Endothelial cell (in vitro differentiated cells): ENCODE measurements around the gene MYLK3. TPM values are rescaled to one million over a fixed set of nuclear protein-coding genes. Genes with fewer than 3 reads are reported as not detected.

Experiments used
- DNase-seq: peaks from one replicate; pipeline ENCODE4 v3.0.0; 2021; ENCODE audit warnings: low spot score
- H3K27ac Mint-ChIP-seq: one replicate; pipeline ENCODE4 v1.8.0; 2021; ENCODE audit warnings: mixed read lengths, inconsistent platforms; ENCODE audit not compliant: unreplicated experiment
- H3K27me3 Mint-ChIP-seq: one replicate; pipeline ENCODE4 v1.8.0; 2021; ENCODE audit warnings: mild to moderate bottlenecking, moderate library complexity, mixed read lengths, inconsistent platforms; ENCODE audit not compliant: unreplicated experiment
- H3K36me3 Mint-ChIP-seq: one replicate; pipeline ENCODE4 v1.8.0; 2021; ENCODE audit warnings: mild to moderate bottlenecking, low read depth, mixed read lengths, inconsistent platforms; ENCODE audit not compliant: unreplicated experiment
- H3K4me1 Mint-ChIP-seq: one replicate; pipeline ENCODE4 v1.8.0; 2021; ENCODE audit warnings: mild to moderate bottlenecking, mixed read lengths, inconsistent platforms; ENCODE audit not compliant: unreplicated experiment
- H3K4me3 Mint-ChIP-seq: one replicate; pipeline ENCODE4 v1.8.0; 2021; ENCODE audit warnings: mild to moderate bottlenecking, mixed read lengths, inconsistent platforms; ENCODE audit not compliant: unreplicated experiment
- H3K9me3 Mint-ChIP-seq: one replicate; pipeline ENCODE4 v1.8.0; 2021; ENCODE audit warnings: mixed read lengths, inconsistent platforms; ENCODE audit not compliant: unreplicated experiment
- long read RNA-seq: library from polyadenylated mRNA; unstranded; transcript quantifications from one replicate; pipeline ENCODE4 v2.0.0, GENCODE V29; 2020; ENCODE audit not compliant: unreplicated experiment
- total RNA-seq: library from RNA; stranded (reverse); fragmentation: NEBNext Ultra II Directional; extraction: Animal tissue kit (Norgen Biotek cat#: 25700); gene quantifications from one replicate; pipeline ENCODE4 v1.2.1, GENCODE V29; 2021; ENCODE audit not compliant: unreplicated experiment
- TF ChIP-seq, protein P1 (sequence below): fragments of 200-600 bp; sonication (generic); IDR thresholded peaks from one replicate; pipeline ENCODE4 v1.5.0; 2021; ENCODE audit warnings: antibody characterized with exemption; ENCODE audit not compliant: unreplicated experiment

Gene MYLK3
- 0.95 TPM for total RNA-seq
- long read RNA-seq, result 0 reads

DNA sequence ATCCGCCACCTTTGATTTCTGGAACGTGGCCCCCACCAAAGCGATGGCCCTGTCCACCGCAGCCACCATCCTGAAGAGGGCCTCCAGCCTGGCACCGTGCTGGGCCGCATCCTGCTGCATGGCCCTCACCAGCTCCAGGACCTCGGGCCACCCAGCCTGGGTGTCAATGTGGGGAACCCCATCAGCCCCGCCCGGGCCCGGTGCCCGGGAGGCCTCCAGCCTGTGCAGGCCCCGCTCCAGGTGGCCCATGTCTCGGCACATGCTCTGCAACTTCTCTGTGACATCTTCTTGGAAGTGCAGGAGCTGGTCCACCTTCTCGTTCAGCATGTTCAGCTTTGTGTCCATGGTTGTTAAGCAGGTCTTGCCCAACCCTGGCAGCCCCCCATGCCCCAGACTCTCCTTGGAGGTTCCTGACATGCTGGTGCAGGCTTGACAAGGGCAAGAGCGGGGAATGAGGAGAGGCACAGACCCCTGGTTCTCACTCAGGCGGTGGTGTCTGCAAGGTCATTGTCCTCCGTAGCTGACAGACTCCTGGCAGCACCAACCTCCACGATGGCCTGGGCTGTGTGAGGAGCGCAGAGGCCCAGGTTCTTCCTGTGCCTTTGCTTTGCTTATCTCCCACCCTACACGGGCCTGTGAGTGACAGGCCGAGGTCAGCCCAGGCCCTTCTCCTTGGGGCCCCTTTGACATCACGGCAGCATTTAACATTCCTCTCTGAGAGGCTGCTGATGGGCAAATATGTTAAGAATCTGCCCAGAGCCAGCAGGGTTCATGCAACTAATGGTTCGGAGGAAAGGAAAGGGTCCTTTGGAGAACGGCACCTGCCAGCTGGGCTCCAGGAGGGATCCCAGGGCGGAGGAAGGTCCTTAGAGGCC, at the start of gene MYLK3:
Gene MYLK3, minus strand, starts transcription at position 568 of the 875 bp plus-strand sequence. Its CDS starts 151 bp downstream, at position 417.
- DNase-seq, result no peak
- peak within 1 kb of the TSS; percentile 53 for H3K27ac Mint-ChIP-seq
- peaks cover 9% of the 10 kb centered on the region for H3K4me1 Mint-ChIP-seq

DNA sequence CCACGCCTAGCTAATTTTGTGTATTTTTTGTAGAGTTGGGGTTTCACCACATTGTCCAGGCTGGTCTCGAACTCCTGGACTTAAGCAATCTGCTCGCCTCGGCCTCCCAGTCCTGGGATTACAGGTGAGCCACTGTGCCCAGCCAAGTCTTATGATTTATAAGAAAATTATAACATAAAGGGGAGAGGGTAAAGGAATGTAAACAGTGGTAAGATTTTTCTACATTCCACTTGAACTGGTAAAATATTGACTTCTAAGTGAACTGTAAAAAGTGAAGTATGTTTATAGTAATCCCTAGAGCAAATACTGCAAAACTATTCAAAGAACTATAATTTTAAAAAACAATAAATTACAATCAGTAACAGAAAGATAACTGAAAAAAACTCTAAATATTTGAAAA, 49.4 kb upstream of the MYLK3 start:
- TF ChIP-seq, protein P1, sequence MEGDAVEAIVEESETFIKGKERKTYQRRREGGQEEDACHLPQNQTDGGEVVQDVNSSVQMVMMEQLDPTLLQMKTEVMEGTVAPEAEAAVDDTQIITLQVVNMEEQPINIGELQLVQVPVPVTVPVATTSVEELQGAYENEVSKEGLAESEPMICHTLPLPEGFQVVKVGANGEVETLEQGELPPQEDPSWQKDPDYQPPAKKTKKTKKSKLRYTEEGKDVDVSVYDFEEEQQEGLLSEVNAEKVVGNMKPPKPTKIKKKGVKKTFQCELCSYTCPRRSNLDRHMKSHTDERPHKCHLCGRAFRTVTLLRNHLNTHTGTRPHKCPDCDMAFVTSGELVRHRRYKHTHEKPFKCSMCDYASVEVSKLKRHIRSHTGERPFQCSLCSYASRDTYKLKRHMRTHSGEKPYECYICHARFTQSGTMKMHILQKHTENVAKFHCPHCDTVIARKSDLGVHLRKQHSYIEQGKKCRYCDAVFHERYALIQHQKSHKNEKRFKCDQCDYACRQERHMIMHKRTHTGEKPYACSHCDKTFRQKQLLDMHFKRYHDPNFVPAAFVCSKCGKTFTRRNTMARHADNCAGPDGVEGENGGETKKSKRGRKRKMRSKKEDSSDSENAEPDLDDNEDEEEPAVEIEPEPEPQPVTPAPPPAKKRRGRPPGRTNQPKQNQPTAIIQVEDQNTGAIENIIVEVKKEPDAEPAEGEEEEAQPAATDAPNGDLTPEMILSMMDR, result no peak
- Mint-ChIP-seq H3K4me3 (no peak overlapping the region), H3K27me3 (no peaks in the 10 kb centered on the region), H3K9me3 (no peaks in the 10 kb centered on the region), H3K36me3 (peaks cover 11% of the 10 kb centered on the region), H3K4me1 (peaks cover 2% of the 10 kb centered on the region), H3K27ac (no peak overlapping the region)
- no peak for DNase-seq

More for the DNA sequence above, at the start of gene MYLK3:
- H3K36me3 Mint-ChIP-seq, result no peaks in the 10 kb centered on the region
- H3K9me3 Mint-ChIP-seq, result no peaks in the 10 kb centered on the region
- no peak within 1 kb of the TSS for H3K4me3 Mint-ChIP-seq
- TF ChIP-seq, protein P1, result no peak
- H3K27me3 Mint-ChIP-seq, result peaks cover 3% of the 10 kb centered on the region

DNA sequence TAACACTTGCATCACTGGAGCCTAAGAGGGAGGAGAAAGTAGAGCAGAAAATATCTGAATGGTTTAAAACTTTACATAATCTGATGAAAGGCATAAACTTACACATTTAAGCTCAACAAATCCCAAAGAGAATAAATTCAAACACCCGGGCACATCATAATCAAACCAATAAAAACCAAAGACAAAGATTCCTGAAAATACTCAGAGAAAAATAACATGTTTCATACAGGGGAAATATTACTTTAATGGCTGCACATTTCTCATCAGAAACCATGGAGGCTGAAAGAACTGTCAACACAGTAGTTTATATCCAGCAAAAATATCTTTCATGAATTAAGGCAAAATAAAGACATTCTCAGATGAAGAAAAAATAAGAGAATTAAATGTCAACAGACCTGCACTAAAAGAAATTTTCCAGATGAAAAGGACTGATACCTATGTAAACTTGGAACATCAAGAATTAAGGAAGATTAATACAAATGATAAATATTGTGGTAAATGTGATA, 48.7 kb upstream of the MYLK3 start:
- TF ChIP-seq, protein P1, result no peak
- Mint-ChIP-seq H3K27ac (no peak overlapping the region), H3K27me3 (no peaks in the 10 kb centered on the region), H3K4me3 (no peak overlapping the region), H3K9me3 (no peaks in the 10 kb centered on the region), H3K36me3 (peaks cover 11% of the 10 kb centered on the region), H3K4me1 (no peaks in the 10 kb centered on the region)
- DNase-seq, result no peak

DNA sequence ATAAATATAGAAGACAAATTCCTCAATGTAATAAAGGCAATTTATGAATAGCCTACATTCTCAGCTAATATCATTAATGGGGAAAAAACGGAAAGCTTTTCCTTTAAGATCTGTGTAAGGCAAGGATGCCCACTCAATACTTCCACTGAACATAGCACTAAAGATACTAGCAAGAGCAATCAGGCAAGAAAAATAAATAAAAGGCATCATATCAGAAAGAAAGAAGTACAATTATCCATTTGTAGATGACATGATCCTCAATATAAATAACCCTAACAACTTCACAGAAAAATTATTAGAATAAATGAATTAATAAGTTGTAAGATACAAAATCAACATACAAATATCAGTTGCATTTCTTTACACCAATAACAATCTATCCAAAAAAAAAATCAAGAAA, 45.7 kb upstream of the MYLK3 start:
- Mint-ChIP-seq H3K4me1 (peaks cover 11% of the 10 kb centered on the region), H3K4me3 (no peak overlapping the region), H3K9me3 (no peaks in the 10 kb centered on the region), H3K27ac (no peak overlapping the region), H3K36me3 (peaks cover 11% of the 10 kb centered on the region), H3K27me3 (peaks cover 2% of the 10 kb centered on the region)
- TF ChIP-seq, protein P1, result no peak
- DNase-seq, result no peak
